ENCODE data around the gene CIC. TPM values are rescaled to one million over a fixed set of nuclear protein-coding genes. Genes with fewer than 3 reads are reported as not detected.

CIC gene
- total RNA-seq, 3 donors from 2014 or later (not counting 1 experiment from before 2014, with no cell fraction given): 95.4 to 121 (median 108) TPM

DNA sequence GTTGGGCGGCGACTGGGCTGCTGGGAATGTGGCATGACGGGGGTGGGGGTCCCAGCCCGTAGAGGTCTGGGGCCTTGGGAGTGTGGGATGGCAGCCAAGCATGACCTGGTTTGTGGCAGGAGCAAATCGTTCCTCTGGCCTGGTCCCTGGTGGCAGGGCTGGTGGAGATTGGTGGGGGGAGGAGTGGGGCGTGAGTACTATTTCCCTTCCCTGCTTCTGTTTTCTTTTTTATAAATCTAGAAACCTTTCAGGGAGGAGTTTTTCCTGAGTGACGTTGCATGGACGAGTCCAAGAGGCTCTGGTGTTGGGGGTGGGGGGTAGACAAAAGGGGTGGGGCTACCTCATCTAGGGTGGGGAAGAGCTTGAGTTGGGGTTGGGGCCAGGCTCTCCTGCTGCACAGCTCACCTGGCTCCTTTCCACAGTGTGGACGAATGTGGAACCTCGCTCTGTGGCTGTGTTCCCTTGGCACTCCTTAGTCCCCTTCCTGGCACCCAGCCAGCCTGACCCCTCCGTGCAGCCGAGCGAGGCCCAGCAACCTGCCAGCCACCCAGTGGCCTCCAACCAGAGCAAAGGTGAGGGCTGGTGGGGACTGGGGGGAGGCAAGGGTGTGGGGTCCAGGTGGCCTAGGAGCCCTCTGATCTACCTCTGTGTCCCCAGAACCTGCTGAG, 17.4 kb downstream of the CIC start:
- Histone ChIP-seq H3K27me3 (ENCODE audit: control insufficient read depth, insufficient read depth, low read length) (no peaks in the 10 kb centered on the region), H3K4me1 (ENCODE audit: control insufficient read depth, insufficient read depth, low read length) (peaks cover 38% of the 10 kb centered on the region), H3K4me3 (ENCODE audit: low read length) (no peak overlapping the region), H3K9me3 (ENCODE audit: control insufficient read depth, insufficient read depth, low read length) (no peaks in the 10 kb centered on the region), H3K36me3 (ENCODE audit: control insufficient read depth, insufficient read depth, low read length) (peaks cover 45% of the 10 kb centered on the region), H3K27ac (ENCODE audit: low read length) (peak overlapping the region; percentile 5)
- WGBS (ENCODE audit: insufficient coverage): 51% methylated on average over 12 of the region's 13 CpGs
- no peak for ATAC-seq
- intact Hi-C loops (cut with micrococcal nuclease): no loop called here
- Mint-ChIP-seq H3K36me3 (no peaks in the 10 kb centered on the region), H3K4me3 (no peak overlapping the region), H3K27ac (peak overlapping the region; percentile 91 to 93), H3K4me1 (peaks cover 13 to 23% of the 10 kb centered on the region in 2 donors), H3K27me3 (ENCODE audit: low read depth in 2 of 2) (no peaks in the 10 kb centered on the region), H3K9me3 (no peaks in the 10 kb centered on the region)
- TF ChIP-seq CTCF (IDR thresholded peaks at IDR 0.05): no peak
- DNase-seq: no peak

DNA sequence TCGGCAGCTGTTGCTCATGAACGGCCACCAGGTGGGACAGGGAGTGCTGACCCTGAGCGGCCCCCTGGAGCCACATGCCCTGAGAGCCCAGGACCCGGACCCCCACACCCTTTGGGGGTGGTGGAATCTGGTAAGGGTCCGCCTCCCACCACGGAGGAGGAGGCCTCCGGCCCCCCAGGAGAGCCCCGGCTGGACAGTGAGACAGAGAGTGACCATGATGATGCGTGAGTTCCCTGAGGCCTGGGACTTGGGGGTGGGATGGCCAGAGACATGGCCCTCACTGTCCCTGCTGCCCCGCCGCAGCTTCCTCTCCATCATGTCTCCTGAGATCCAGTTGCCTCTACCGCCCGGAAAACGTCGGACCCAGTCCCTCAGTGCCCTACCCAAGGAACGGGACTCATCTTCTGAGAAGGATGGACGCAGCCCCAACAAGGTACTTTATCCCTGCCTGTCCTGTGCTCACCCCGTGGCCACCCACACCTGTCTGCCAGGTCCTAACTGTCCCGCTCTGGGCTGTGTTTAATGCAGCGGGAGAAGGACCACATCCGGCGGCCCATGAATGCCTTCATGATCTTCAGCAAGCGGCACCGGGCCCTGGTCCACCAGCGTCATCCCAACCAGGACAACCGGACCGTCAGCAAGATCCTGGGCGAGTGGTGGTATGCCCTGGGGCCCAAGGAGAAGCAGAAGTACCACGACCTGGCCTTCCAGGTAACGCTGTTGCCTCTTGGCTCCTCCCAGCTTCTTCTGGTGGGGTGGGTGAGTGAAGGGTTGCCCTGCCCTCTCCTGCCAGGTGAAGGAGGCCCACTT, 18.2 kb downstream of the CIC start:
- 96% methylated on average over 30 of the region's 30 CpGs for WGBS (ENCODE audit: insufficient coverage)
- Mint-ChIP-seq H3K27me3 (ENCODE audit: low read depth in 2 of 2) (no peaks in the 10 kb centered on the region), H3K9me3 (no peaks in the 10 kb centered on the region), H3K4me3 (no peak overlapping the region), H3K36me3 (no peaks in the 10 kb centered on the region), H3K4me1 (peaks cover 13 to 29% of the 10 kb centered on the region in 2 donors), H3K27ac (no peak overlapping the region)
- Histone ChIP-seq H3K9me3 (ENCODE audit: control insufficient read depth, insufficient read depth, low read length) (no peaks in the 10 kb centered on the region), H3K27ac (ENCODE audit: low read length) (no peak overlapping the region), H3K4me1 (ENCODE audit: control insufficient read depth, insufficient read depth, low read length) (peaks cover 31% of the 10 kb centered on the region), H3K4me3 (ENCODE audit: low read length) (no peak overlapping the region), H3K36me3 (ENCODE audit: control insufficient read depth, insufficient read depth, low read length) (peaks cover 52% of the 10 kb centered on the region), H3K27me3 (ENCODE audit: control insufficient read depth, insufficient read depth, low read length) (no peaks in the 10 kb centered on the region)
- intact Hi-C loops (cut with micrococcal nuclease): no loop called here
- ATAC-seq (no peak), DNase-seq (no peak)
- TF ChIP-seq CTCF (IDR thresholded peaks at IDR 0.05): no peak

- H3K27ac ChIP-seq (ENCODE audit: low read length): no peak overlapping the region
- H3K36me3 ChIP-seq (ENCODE audit: control insufficient read depth, insufficient read depth, low read length): peaks cover 56% of the 10 kb centered on the region
- H3K4me1 ChIP-seq (ENCODE audit: control insufficient read depth, insufficient read depth, low read length): peaks cover 25% of the 10 kb centered on the region
- Mint-ChIP-seq H3K27me3 (ENCODE audit: low read depth in 2 of 2) (no peaks in the 10 kb centered on the region), H3K27ac (no peak overlapping the region), H3K9me3 (no peaks in the 10 kb centered on the region), H3K4me3 (no peak overlapping the region), H3K36me3 (no peaks in the 10 kb centered on the region), H3K4me1 (peaks cover 13 to 29% of the 10 kb centered on the region in 2 donors)
- H3K27me3 ChIP-seq (ENCODE audit: control insufficient read depth, insufficient read depth, low read length): no peaks in the 10 kb centered on the region
- 97% methylated on average over 10 of the region's 10 CpGs for WGBS (ENCODE audit: insufficient coverage)
- no peak for ATAC-seq
- intact Hi-C loops (cut with micrococcal nuclease): no loop called here
- H3K9me3 ChIP-seq (ENCODE audit: control insufficient read depth, insufficient read depth, low read length): no peaks in the 10 kb centered on the region
- DNase-seq: no peak
- TF ChIP-seq CTCF (IDR thresholded peaks at IDR 0.05): no peak
- H3K4me3 ChIP-seq (ENCODE audit: low read length): no peak overlapping the region
These were observed 18.7 kb downstream of the CIC start for GRCh38 chr19:42287827-42288107.
